Islet of Langerhans (tissue), 1 donor: Measurements from ENCODE around the gene ZNF25.
"Not testable (repeated sequence)": the region's sequence is repeated elsewhere in the genome, so short reads cannot be mapped to it uniquely, and the experiment has no call there.

Experiments
- FAIRE-seq: peaks from one replicate; lab custom pipeline; 2011; peaks lifted over from hg19 to GRCh38; lab: Jason Lieb, UNC

Gene ZNF25

GRCh38 chr10:37947526-37947925, 28.9 kb downstream of the ZNF25 start:
- no peak for FAIRE-seq

- no peak for FAIRE-seq
Observed at GRCh38 chr10:37937864-37938263, 38.6 kb downstream of the ZNF25 start.

GRCh38 chr10:37934791-37935190, 41.7 kb downstream of the ZNF25 start:
- FAIRE-seq = no peak

GRCh38 chr10:37930423-37930822, 46.0 kb downstream of the ZNF25 start:
- FAIRE-seq = no peak

GRCh38 chr10:37908165-37908564, 68.3 kb downstream of the ZNF25 start:
- not testable (repeated sequence) for FAIRE-seq

GRCh38 chr10:37906382-37906781, 70.1 kb downstream of the ZNF25 start:
- FAIRE-seq = no peak
